Putamen (tissue), 1 donor: ENCODE results near the gene USP34.
"Not testable (repeated sequence)": the region's sequence is repeated elsewhere in the genome, so short reads cannot be mapped to it uniquely, and the experiment has no call there.

Experiments
- DNase-seq: peaks from one replicate; pipeline ENCODE4 v3.0.0-alpha.2; 2016; ENCODE audit warnings: low spot score

Gene USP34

DNA sequence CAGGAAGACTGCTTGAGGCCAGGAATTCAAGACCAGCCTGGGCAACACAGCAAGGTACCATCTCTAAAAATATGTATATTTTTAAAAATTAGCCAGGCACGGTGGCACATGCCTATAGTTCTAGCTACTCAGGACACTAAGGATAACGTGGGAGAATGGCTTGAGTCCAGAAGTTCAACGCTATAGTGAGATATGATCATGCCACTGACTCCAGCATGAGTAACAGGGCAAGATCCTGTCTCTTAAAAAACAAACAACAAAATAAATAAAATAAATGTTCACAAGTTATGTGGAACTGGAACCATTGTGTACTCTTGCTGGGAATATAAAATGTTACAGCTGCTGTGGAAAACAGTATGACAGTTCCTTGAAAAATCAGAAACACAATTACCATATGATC lies 47.2 kb downstream of the USP34 start:
- DNase-seq, result no peak

DNA sequence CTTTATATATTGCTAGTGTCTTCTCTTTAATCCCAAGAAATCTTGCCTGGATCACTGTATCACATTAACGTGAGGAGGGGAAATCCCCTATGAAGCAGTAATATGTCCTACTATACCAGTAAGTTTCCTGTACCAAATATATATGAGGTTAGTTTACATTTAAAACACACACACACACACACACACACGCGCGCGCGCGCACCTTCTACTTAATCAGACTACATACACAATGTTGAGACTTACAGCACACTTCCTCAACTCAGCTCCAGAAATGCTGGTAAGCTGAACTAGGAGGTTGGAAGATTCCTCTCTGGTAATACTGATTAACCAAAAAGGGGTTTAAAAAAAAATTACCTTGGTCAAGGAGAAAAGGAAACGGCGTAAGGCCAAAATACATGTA lies 49.3 kb downstream of the USP34 start:
- DNase-seq, result no peak

DNA sequence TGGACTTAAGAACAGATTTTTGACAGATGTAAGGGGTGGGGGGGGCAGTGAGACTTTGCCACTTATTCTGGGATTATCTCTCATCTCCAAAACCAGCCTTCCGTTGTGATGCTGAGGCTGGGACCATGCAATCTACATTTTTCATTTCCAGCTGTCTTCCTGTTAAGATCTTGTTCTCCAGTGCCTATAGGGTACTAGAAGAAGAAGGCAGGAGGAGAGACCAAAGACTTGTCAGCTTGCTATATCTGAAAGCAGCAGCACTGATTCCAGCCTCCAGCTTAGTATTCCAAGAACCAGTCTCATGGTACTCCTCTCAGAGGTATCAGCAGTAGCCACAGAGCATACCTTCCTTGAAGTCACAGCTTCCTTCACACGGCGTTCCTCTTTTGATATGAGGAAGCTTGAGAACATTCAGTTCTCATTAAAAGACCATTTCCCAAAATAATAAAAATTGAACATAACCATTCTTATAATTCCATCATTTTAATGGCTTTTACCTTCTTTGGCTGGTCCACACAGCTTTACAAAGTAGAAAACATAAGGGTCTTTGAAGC lies 49.8 kb downstream of the USP34 start:
- DNase-seq, result no peak

DNA sequence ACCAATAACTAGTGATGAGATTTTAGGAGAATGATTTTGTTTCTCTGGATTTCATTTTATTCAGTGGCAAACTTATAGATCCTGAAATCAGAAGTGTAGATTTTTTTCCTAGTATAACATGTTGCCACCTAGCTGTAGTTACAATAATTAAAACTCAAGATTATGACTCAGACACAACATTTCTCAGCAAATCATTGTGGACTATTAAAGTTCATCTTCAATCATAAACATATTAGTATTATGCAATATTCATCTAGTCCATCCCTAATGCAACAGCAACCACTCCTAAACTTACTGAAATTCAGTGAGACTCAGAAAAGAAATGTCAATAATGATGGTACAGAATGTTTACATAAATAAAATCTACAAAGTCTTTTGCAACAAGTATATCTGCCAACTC lies 51.3 kb downstream of the USP34 start:
- no peak for DNase-seq

DNA sequence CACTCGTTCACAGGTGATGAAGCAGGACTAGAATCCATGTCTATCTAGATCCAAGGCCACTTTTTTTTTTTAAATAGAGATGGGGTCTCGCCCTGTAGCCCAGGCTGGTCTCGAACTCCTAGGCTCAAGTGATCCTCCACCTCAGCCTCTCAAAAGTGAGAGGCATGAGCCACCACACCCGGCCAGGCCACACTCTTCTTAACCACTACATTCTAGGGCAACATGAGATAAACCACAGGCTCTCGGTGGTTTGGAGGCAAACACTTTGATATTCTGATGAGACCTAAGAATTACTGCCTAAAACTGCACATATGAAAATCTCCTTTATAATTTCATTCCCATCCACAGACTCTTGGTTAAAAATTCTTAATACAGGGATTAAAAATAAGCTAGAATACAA lies 51.8 kb downstream of the USP34 start:
- no peak for DNase-seq

DNA sequence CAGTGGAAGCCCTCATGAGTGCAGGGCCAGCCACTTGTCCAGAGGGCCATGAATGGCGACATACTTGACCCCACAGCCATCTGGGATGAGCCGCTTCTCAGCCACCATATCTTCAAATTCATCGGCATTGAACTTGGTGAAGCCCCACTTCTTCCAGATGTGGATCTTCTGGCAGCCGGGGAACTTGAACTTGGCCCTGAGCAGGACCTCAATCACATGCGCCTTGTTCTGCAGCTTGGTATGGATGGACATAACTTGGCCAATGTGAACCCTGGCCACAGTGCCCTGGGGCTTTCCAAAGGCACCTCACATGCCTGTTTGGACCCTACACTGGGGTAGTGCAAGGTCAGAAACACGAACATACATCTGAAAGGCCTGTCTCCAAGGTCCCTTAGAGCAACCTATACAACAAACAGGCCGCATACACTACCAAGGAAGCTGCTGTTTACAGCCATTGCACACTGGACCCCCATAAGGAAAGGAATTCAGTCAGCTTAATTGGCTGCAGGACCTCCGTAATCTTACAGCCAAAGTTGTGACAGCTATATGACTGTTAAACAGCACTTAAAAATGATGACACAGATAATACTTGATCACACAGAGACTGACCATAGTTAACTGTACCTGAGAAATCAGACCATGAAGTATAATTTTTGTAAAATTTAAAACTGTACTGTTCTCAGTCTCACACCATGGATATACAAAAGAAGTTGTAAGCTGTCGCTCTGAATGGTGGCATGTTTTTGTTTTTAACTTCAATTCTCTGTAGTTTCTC lies 53.8 kb downstream of the USP34 start:
- no peak for DNase-seq

- DNase-seq, result no peak
These were observed 55.6 kb downstream of the USP34 start for GRCh38 chr2:61415265-61415664.

DNA sequence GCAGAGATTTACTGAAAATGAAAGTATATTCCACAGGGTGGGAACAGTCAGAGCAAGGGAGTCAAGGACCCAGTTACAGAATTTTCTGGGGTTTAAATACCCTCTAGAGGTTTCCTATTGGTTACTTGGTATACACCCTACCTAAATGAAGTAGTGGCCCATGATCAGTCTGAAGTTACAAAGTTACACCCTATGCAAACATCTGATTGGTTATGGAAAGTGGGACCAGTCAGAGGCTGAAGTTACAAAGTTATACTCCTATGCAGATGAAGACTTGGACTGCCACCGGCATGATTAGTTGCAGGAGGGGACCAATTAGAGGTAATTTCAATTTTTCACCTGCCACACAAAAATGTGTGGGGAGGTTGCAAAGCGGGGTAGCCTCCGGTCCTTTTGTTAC lies 56.2 kb downstream of the USP34 start:
- no peak for DNase-seq

GRCh38 chr2:61411109-61411508 lies 59.8 kb downstream of the USP34 start:
- no peak for DNase-seq

GRCh38 chr2:61410185-61410584 lies 60.7 kb downstream of the USP34 start:
- DNase-seq, result no peak

DNA sequence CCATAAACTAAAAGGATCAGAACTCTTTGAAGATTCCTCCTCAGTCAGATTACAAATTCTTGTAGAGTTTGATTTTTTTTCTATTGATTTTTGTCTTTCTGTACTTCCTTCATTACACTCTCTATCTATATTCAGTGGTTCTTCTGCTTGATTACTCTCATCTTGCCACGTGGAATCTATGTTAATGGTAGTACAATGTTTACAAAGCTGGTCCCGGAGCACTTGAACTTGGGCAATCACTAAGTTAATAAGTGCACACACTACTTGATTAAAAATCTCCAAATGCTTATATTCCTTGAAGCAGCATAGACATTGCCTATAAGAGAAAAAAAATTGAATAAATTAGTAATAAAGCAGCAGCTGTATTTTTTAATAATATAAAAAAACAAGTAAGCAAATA lies 65.1 kb downstream of the USP34 start:
- DNase-seq, result no peak

DNA sequence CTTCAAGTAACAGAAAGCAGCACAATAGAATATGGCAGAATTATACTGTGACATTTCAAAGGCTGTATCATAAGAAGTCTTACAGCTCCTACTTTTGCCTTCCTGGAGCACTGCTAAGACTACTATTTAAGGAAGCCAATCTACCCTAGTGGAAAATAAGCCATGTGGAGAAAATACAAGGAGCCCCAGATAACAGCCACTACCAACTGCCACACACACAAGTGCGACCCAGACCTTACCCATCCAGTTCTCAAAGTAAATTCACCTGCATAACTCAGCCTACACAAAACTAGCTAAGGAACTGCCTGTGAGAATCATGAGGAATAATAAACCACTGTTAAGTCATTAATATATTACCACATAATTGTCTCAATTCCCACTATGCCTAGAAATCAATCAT lies 66.4 kb downstream of the USP34 start:
- DNase-seq, result no peak

GRCh38 chr2:61398413-61398812 lies 72.5 kb downstream of the USP34 start:
- DNase-seq, result no peak

- DNase-seq, result no peak
These were observed 74.9 kb downstream of the USP34 start for GRCh38 chr2:61396005-61396404.

DNA sequence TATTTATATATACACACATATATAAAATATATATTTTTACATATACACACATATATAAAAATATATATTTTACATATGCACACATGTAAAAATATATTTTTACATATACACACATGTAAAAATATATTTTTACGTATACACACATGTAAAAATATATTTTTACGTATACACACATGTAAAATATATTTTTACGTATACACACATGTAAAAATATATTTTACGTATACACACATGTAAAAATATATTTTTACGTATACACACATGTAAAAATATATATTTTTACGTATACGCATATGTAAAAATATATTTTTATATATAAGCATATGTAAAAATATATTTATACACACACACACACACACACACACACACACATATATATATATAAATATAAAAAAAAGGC lies 83.3 kb downstream of the USP34 start:
- DNase-seq, result not testable (repeated sequence)

DNA sequence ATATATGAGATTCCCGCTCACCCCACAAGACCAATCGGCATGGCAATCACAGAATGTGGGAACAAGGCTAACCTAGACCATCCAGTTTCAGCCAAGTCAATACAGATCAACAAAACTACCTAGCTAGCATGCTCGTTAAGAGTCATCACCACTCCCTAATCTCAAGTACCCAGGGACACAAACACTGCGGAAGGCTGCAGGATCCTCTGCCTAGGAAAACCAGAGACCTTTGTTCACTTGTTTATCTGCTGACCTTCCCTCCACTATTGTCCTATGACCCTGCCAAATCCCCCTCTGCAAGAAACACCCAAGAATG lies 90.0 kb downstream of the USP34 start:
- not testable (repeated sequence) for DNase-seq

DNA sequence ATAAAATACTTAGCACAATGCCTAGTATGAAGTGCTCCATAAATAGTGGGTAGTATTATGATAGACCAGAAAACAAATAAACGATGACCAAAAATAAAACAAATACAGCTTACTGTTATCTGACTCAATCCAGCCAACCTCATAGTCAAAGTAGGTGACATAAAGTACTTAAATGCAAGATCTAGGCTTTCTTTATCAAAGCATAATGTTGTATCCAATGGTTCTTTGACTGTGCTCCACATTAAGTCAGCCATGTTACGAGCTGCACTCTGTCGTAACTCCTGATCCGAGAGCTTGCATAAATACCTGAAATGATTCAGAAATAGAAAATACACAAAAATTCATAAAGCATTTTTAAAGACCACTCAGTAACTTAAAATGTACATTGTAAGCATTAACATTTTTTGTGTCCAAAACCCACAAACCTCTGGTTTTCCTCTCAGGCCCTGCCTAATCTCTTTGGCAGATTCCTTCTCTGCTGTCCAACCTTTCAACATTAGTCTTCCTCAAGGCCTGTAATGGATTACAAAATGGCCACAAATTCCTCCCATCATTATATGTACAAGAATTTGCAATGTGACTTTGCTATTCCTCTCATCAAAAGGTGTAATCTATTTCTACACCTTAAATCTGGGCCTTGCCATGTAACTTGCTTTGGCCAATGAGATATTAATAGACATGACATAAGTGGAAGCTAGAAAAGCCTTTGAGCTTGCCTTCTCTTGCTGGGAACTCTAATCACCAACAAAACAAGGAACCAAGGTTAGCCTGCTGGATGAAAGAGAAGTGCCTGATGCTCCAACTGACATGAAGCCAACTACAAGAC lies 90.6 kb downstream of the USP34 start:
- DNase-seq, result no peak

- DNase-seq, result no peak
These were observed 91.4 kb downstream of the USP34 start for GRCh38 chr2:61379521-61379920.

- no peak for DNase-seq
These were observed 92.6 kb downstream of the USP34 start for GRCh38 chr2:61378281-61378680.

GRCh38 chr2:61377046-61377445 lies 93.8 kb downstream of the USP34 start:
- no peak for DNase-seq

- no peak for DNase-seq
These were observed 94.7 kb downstream of the USP34 start for GRCh38 chr2:61376211-61376610.

- DNase-seq, result no peak
These were observed 99.9 kb downstream of the USP34 start for GRCh38 chr2:61371027-61371426.
